Fibroblast of lung (primary cell): ENCODE data around the gene RANBP3L. TPM values are rescaled to one million over a fixed set of nuclear protein-coding genes. Genes with fewer than 3 reads are reported as not detected.

ENCODE experiments used
- DNase-seq, 2 donors: peaks; one replicate each; pipeline versions ENCODE4 v3.0.0 to v3.0.0-alpha.2; 2010; ENCODE audit warnings: low read depth in 2 of 2
- H2AFZ ChIP-seq: 2 replicates; pipeline ENCODE4 v1.5.1; 2012; ENCODE audit warnings: low read length, control low read depth, inconsistent platforms
- H3K27ac ChIP-seq: 2 replicates; pipeline ENCODE4 v1.5.1; 2011; ENCODE audit warnings: low read length, control low read depth; ENCODE audit not compliant: insufficient read depth
- H3K27me3 ChIP-seq: 2 replicates; pipeline ENCODE4 v1.5.1; 2011; ENCODE audit warnings: mild to moderate bottlenecking, low read length; ENCODE audit not compliant: control insufficient read depth, insufficient read depth
- H3K36me3 ChIP-seq: 2 replicates; pipeline ENCODE4 v1.5.1; 2011; ENCODE audit warnings: low read length; ENCODE audit not compliant: control insufficient read depth, insufficient read depth
- H3K4me1 ChIP-seq: 2 replicates; pipeline ENCODE4 v1.5.1; 2011; ENCODE audit warnings: low read length; ENCODE audit not compliant: control insufficient read depth, insufficient read depth; ENCODE audit errors: extremely low read depth
- H3K4me2 ChIP-seq: 2 replicates; pipeline ENCODE4 v1.5.1; 2011; ENCODE audit warnings: low read length, control low read depth; ENCODE audit not compliant: insufficient read depth; ENCODE audit errors: extremely low read depth
- H3K4me3 ChIP-seq, 4 experiments: fragments of 200-600 bp in 1 of 4; sonication (generic) in 1 of 4; replicated peaks in 1 of 4; 2 replicates each; pipeline ENCODE4 v1.5.1; 2011 to 2016; ENCODE audit warnings: low read length in 4 of 4, low read depth in 3 of 4, mild to moderate bottlenecking in 3 of 4, control low read depth in 2 of 4, inconsistent platforms in 1 of 4, mixed read lengths in 1 of 4; ENCODE audit not compliant: insufficient read depth in 1 of 4; ENCODE audit errors: control extremely low read depth in 1 of 4
- H3K79me2 ChIP-seq: 2 replicates; pipeline ENCODE4 v1.5.1; 2012; ENCODE audit warnings: mild to moderate bottlenecking, low read length, inconsistent platforms; ENCODE audit not compliant: control insufficient read depth, insufficient read depth
- H3K9ac ChIP-seq: 2 replicates; pipeline ENCODE4 v1.5.1; 2011; ENCODE audit warnings: mild to moderate bottlenecking, low read length, control low read depth; ENCODE audit not compliant: insufficient read depth
- H3K9me3 ChIP-seq: 2 replicates; pipeline ENCODE4 v1.5.1; 2012; ENCODE audit warnings: low read depth, low read length; ENCODE audit not compliant: control insufficient read depth, insufficient read depth
- H4K20me1 ChIP-seq: 2 replicates; pipeline ENCODE4 v1.5.1; 2011; ENCODE audit warnings: low read length; ENCODE audit not compliant: control insufficient read depth, insufficient read depth; ENCODE audit errors: extremely low read depth
- CTCF ChIP-seq, 2 donors: IDR thresholded peaks in 1 of 2; conservative IDR thresholded peaks in 1 of 2; 1 replicate in 1 of 2; 2 replicates in 1 of 2; pipeline ENCODE4 v1.5.1; 2011 to 2012; ENCODE audit warnings: low read length in 2 of 2, control low read depth in 1 of 2, inconsistent platforms in 1 of 2, low read depth in 1 of 2, mild to moderate bottlenecking in 1 of 2
- EZH2 ChIP-seq: IDR thresholded peaks from 2 replicates; pipeline ENCODE4 v1.5.1; 2012; ENCODE audit warnings: low read length, control low read depth, mild to moderate bottlenecking; ENCODE audit errors: missing control alignments
- polyA plus RNA-seq, 2 donors: library from polyadenylated mRNA; depleted of rRNA in 1 of 2; stranded (reverse) in 1 of 2; unstranded in 1 of 2; fragments of >200 nt; gene quantifications; 2 replicates each; pipeline ENCODE4 v1.2.1, GENCODE V29; 2011 to 2012; ENCODE audit warnings: missing spikeins in 1 of 2
- total RNA-seq: library from RNA; depleted of rRNA; stranded (reverse); fragments of >200 nt; gene quantifications from 2 replicates; pipeline ENCODE4 v1.2.1, GENCODE V29; 2014

RANBP3L gene
- total and polyA plus RNA-seq, 2 donors (not counting 1 experiment from before 2014, with no cell fraction given) = 0.09 TPM; not detected in 1

- no peak for TF ChIP-seq EZH2
- TF ChIP-seq CTCF (conservative IDR thresholded peaks at IDR 0.05 in 1 of 2, IDR thresholded peaks at IDR 0.05 in 1 of 2; ENCODE audit: low read depth in 1 of 2, low read length in 2 of 2) = no peak
- Histone ChIP-seq H3K79me2 (no peaks in the 10 kb centered on the region), H3K36me3 (no peaks in the 10 kb centered on the region), H3K27ac (no peak overlapping the region), H3K9ac (no peak overlapping the region), H4K20me1 (no peaks in the 10 kb centered on the region), H2AFZ (no peak overlapping the region), H3K4me3 (no peak overlapping the region), H3K4me2 (no peak overlapping the region), H3K4me1 (no peaks in the 10 kb centered on the region), H3K9me3 (no peaks in the 10 kb centered on the region), H3K27me3 (no peaks in the 10 kb centered on the region)
- no peak for DNase-seq
These were observed 51.3 kb downstream of the RANBP3L start for GRCh38 chr5:36250427-36250826.

GRCh38 chr5:36246036-36246800, 55.5 kb downstream of the RANBP3L start:
- TF ChIP-seq CTCF (conservative IDR thresholded peaks at IDR 0.05 in 1 of 2, IDR thresholded peaks at IDR 0.05 in 1 of 2; ENCODE audit: low read depth in 1 of 2, low read length in 2 of 2) (no peak), EZH2 (no peak)
- Histone ChIP-seq H3K27ac (no peak overlapping the region), H3K36me3 (no peaks in the 10 kb centered on the region), H3K79me2 (no peaks in the 10 kb centered on the region), H3K4me2 (no peak overlapping the region), H2AFZ (no peak overlapping the region), H3K4me3 (no peak overlapping the region), H3K27me3 (no peaks in the 10 kb centered on the region), H3K9me3 (no peaks in the 10 kb centered on the region), H3K4me1 (no peaks in the 10 kb centered on the region), H4K20me1 (no peaks in the 10 kb centered on the region), H3K9ac (no peak overlapping the region)
- no peak for DNase-seq

GRCh38 chr5:36244076-36244475, 57.6 kb downstream of the RANBP3L start:
- no peak overlapping the region for H2AFZ ChIP-seq
- no peak overlapping the region for H3K27ac ChIP-seq
- H3K36me3 ChIP-seq = no peaks in the 10 kb centered on the region
- no peaks in the 10 kb centered on the region for H4K20me1 ChIP-seq
- no peak for DNase-seq
- H3K4me3 ChIP-seq = no peak overlapping the region
- peaks cover 8% of the 10 kb centered on the region for H3K79me2 ChIP-seq
- H3K4me1 ChIP-seq = no peaks in the 10 kb centered on the region
- no peak for TF ChIP-seq EZH2
- H3K4me2 ChIP-seq = no peak overlapping the region
- no peaks in the 10 kb centered on the region for H3K27me3 ChIP-seq
- no peak overlapping the region for H3K9ac ChIP-seq
- H3K9me3 ChIP-seq = no peaks in the 10 kb centered on the region
